GM21526 (cell line): ENCODE measurements around the gene CCM2.
A peak's percentile ranks its signal among the peaks of the same experiment; 100 is the strongest.
"Not testable (repeated sequence)": the region's sequence is repeated elsewhere in the genome, so short reads cannot be mapped to it uniquely, and the experiment has no call there.

ENCODE experiments used
- ATAC-seq: cut with Tn5 transposase; IDR thresholded peaks from one replicate; pipeline ENCODE4 v1.9.1; 2021; ENCODE audit warnings: moderate library complexity; ENCODE audit not compliant: unreplicated experiment, low FRiP score

Gene CCM2

DNA sequence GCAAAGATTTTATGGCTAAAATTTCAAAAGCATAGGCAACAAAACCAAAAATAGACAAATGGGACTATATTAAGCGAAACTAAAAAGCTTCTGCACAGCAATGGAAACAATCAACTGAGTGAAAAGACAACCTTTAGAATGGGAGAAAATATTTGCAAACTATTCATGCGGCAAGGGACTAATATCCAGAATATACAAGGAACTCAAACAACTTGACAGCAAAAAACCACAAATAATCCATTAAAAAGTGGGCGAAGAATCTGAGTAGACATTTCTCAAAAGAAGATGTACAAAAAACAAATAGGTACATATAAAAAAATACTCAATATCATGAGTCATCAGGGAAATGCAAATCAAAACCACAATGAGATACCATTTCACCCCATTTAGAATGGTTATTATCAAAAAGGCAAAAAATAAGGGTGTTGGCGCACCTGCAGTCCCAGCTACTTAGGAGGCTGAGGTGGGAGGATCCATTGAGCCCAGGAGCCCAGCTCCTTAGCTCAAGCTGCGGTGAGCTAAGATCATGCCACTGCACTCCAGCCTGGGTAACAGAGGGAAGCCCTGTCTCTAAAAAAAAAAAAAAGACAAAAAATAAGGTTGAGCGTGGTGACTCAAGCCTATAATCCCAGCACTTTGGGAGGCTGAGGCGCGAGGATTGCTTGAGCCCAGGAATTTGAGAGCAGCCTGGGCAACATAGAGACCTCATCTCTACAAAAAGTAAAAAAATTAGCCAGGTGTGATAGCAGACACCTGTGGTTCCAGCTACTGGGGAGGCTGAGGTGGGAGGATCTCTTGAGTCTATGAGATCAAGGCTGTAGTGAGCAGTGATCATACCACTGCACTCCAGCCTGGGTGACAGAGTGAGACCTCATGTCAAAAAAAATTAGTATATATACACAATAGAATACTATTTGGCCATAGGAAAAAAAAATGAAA is 4.2 kb upstream of the CCM2 start:
- ATAC-seq = no peak

GRCh38 chr7:44998153-44998871 is 1.7 kb upstream of the CCM2 start:
- ATAC-seq = no peak

GRCh38 chr7:44999245-45000092 is 532 bp upstream of the CCM2 start:
- peak; percentile 64 for ATAC-seq

DNA sequence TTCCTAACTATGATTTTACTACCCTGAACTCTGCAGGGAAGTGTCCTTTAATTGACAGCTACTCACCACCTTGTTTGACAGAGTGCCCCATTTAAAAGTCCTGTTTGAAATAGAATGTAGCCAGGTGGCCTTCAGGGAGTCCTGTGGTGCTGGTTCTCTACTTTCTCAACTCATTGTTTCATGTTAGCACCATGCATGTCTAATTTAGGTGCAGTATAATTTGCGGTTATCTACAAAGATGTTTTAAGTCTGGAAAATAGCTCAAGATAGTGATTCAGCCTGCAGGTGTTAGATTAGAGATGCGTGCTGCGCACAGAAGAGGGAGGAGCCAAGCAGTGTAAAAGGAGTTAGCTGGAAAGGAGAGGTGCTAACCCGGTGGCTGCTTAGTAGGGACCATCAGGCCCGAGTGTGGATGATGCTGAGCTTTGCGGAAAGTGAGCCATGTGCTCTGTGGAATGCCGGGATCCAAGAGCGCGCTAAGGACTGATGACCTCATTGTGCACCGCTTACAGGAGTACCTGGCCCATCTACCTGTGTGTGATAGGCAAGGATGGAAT is 1.2 kb downstream of the CCM2 start:
- ATAC-seq = no peak

- ATAC-seq = no peak
Observed at GRCh38 chr7:45001826-45002225, 1.8 kb downstream of the CCM2 start.

GRCh38 chr7:45003789-45004188 is 3.8 kb downstream of the CCM2 start:
- no peak for ATAC-seq

- ATAC-seq = no peak
Observed at GRCh38 chr7:45007106-45007505, 7.1 kb downstream of the CCM2 start.

DNA sequence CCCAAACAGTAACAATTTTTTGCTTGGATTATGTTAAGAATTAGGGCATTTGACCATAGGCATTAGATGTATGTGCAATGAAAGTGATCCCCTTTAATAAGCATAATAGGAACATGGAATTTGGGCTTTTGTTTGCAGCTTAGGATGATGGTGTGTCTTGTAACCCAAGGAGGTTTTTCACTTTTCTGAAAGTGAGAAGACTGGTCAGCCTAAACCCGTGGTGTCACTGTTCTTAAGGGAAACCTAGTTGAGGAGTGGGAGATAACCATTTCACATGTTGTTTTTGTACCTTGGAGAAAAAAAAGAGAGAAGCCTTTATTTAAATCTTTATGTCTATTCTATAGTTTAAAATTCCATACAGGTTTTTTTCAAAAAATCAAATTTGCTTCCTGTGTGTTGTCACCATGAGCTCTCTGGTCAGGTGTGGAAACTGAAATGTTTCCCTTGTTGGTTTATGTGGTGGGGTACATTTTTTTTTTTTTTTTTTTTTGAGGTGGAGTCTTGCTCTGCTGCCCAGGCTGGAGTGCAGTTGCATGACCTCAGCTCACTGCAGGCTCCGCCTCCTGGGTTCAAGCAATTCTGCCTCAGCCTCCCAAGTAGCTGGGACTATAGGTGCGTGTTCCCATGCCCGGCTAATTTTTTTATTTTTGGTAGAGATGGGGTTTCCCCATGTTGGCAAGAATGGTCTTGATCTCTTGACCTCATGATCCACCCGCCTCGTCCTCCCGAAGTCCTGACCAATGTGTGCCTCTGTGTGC is 7.7 kb downstream of the CCM2 start:
- ATAC-seq = peak; percentile 59

DNA sequence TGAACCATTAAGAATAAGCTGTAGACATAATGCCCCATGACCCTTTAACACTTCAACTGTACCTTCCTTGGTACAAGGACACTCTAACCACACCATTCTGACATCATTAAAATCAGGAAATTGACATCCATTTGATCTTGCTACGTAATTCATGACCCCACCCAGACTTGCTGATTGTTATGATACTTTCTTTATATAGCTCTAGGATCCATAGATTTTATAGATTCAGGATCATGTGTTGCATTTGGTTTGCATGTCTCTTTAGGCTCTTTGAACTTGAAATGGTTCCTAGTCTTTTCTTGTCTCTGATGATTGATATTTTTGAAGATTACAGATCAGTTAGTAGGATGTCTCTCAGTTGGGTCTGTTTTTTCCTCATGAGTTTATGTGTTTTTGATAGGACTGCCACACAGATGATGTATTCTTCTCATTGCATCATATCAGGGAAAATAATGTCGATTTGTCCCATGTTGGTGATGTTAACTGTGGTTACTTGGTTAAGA is 13.5 kb downstream of the CCM2 start:
- ATAC-seq = no peak

DNA sequence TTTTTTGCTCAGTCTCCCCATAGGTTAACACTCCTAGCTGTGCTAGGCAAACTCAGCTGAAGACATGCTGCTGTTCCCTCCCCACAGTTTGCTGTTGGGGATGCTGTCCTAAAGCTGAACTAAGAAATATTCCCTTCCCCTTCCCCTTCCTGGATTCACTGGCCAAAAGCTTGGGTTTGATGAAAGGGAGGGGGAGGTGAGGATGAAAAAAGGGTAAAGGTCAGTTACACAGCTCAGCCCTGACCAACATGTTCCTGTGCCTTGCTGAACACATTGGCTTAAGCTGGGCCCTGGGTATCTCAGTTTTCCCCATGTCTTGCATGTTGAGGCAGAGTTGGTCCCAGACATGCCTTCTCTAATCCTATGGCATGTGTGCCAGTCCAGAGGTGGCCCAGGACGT is 15.3 kb downstream of the CCM2 start:
- ATAC-seq = no peak

GRCh38 chr7:45017253-45017652 is 17.3 kb downstream of the CCM2 start:
- no peak for ATAC-seq

- no peak for ATAC-seq
Observed at GRCh38 chr7:45020915-45021314, 20.9 kb downstream of the CCM2 start.

- ATAC-seq = no peak
Observed at GRCh38 chr7:45021604-45022296, 21.7 kb downstream of the CCM2 start.

- no peak for ATAC-seq
Observed at GRCh38 chr7:45024126-45024744, 24.2 kb downstream of the CCM2 start.

DNA sequence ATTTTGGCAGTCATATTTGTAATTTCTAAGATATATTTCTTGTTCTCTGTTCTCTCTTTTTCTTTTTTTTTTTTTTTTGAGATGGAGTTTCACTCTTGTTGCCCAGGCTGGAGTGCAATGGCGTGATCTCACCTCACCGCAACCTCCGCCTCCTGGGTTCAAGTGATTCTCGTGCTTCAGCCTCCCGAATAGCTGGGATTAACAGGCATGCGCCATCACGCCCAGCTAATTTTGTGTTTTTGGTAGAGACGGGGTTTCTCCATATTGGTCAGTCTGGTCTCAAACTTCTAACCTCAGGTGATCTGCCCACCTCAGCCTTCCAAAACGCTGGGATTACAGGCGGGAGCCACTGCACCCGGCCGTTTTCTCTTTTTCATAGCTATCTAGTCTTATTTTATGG is 25.5 kb downstream of the CCM2 start:
- ATAC-seq = not testable (repeated sequence)

GRCh38 chr7:45026013-45026412 is 26.0 kb downstream of the CCM2 start:
- ATAC-seq = no peak

DNA sequence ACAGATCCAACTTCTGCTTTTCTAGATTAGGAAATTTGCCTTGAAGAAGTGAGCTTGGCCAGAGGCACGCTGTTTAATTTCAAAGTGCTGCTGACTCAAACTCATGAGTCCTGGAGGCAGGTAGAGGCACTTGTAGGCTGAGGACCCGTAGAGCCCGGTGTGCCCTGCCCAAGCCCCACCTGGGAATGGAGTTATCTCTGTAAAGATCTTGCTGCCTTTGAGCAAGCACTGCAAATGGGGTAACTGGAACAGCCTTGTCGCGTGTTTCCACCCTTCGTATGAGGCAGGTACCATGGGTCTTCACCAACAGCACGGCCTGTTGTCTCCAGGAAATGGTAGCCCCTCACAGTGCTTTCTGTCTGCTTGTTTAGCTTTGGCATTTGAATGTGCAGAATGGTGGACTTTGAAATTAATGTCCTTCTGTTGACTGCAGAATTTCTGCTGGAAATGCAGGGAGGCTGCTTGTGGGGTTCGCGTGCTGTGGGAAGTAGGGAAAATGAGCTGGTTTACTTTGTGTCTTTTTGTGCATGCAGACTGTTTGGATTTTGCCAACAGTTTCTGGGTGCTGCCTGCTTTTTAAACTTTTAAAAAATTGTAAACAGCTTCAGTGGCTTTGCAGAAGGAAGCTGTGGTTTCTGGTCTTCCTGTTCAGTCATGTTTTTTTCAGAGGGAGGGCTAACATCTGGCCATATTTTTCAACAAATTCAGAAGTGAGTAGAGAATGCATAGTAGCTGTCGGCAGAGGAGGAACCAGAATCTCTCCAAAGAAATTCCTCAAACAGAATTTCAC is 27.2 kb downstream of the CCM2 start:
- ATAC-seq = no peak

DNA sequence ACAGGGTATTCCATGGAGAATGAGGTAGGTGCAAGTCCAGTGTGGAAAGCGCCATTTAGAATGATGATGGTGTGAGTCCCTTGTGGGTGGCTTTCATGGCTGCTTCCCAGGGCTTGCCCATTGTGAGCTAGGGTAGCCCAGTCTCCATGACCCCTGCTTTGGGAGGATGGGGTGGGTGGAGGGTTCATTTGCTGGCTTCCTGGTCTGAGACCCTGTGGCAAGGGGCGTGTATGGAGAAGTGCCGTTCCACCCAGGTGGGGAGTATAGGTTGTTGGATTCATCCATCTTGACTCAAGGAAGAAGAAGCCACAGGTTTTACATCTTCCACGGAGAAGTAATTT is 27.7 kb downstream of the CCM2 start:
- no peak for ATAC-seq
